Panc1 (cell line): ENCODE results near the gene MLYCD. TPM values are rescaled to one million over a fixed set of nuclear protein-coding genes. Genes with fewer than 3 reads are reported as not detected.

Experiments used
- ATAC-seq: fragments of 200-7000 bp; cut with Tn5 transposase; 2 replicates; pipeline ENCODE4 v1.9.1; 2020; ENCODE audit warnings: mild to moderate bottlenecking, moderate library complexity
- BruUV-seq: library from RNA; stranded (reverse); fragments of 400-500 nt; replicated peaks from 2 replicates; lab custom pipeline; 2021; lab: Mats Ljungman, UMichigan
- CTCF ChIA-PET: fragments of 300-600 bp; sonication (Branson Sonifier 250); formaldehyde crosslinking; loops from one replicate; lab custom pipeline; 2022; ENCODE audit warnings: antibody characterized with exemption; lab: Charles Lee
- POLR2A ChIA-PET: fragments of 300-600 bp; sonication (Branson Sonifier 250); formaldehyde crosslinking; loops from one replicate; lab custom pipeline; 2022; ENCODE audit warnings: antibody characterized with exemption; lab: Charles Lee
- DNase-seq: peaks from one replicate; pipeline ENCODE4 v3.0.0-alpha.2; 2010; ENCODE audit warnings: low read depth, low spot score
- H3K27ac ChIP-seq: 2 replicates; pipeline ENCODE4 v1.5.1; 2011; ENCODE audit warnings: mild to moderate bottlenecking, low read length, inconsistent platforms
- H3K27me3 ChIP-seq: fragments of 200-500 bp; sonication (Bioruptor generic); 2 replicates; pipeline ENCODE4 v1.6.0; 2014; ENCODE audit warnings: low read length, inconsistent platforms; ENCODE audit not compliant: control insufficient read depth, insufficient read depth
- H3K36me3 ChIP-seq: fragments of 200-500 bp; sonication (Bioruptor generic); 2 replicates; pipeline ENCODE4 v1.5.1; 2014; ENCODE audit warnings: inconsistent platforms, mild to moderate bottlenecking, low read length, moderate library complexity; ENCODE audit not compliant: control insufficient read depth, insufficient read depth
- H3K4me1 ChIP-seq: 2 replicates; pipeline ENCODE4 v1.5.1; 2011; ENCODE audit warnings: inconsistent platforms, mild to moderate bottlenecking, low read length, moderate library complexity; ENCODE audit not compliant: control insufficient read depth, insufficient read depth
- H3K4me3 ChIP-seq, 2 experiments: 2 replicates each; pipeline ENCODE4 v1.5.1; 2011 to 2012; ENCODE audit warnings: low read depth in 2 of 2, low read length in 2 of 2, mild to moderate bottlenecking in 2 of 2, inconsistent platforms in 1 of 2, moderate library complexity in 1 of 2
- H3K9me3 ChIP-seq: fragments of 200-500 bp; sonication (Bioruptor generic); 2 replicates; pipeline ENCODE4 v1.5.1; 2014; ENCODE audit warnings: low read depth, mild to moderate bottlenecking, inconsistent platforms, low read length, moderate library complexity; ENCODE audit not compliant: control insufficient read depth, insufficient read depth
- POLR2AphosphoS5 ChIP-seq: IDR thresholded peaks from 2 replicates; pipeline ENCODE4 v1.6.1; 2012; ENCODE audit warnings: mild to moderate bottlenecking, low read depth, low read length, moderate library complexity
- SIN3A ChIP-seq: IDR thresholded peaks from 2 replicates; pipeline ENCODE4 v1.6.1; 2012; ENCODE audit warnings: low read depth, mild to moderate bottlenecking, low read length, moderate library complexity, borderline replicate concordance; ENCODE audit not compliant: insufficient read depth
- TCF7L2 ChIP-seq: IDR thresholded peaks from 2 replicates; pipeline ENCODE4 v1.6.1; 2011; ENCODE audit warnings: mild to moderate bottlenecking, low read depth, low read length, inconsistent platforms
- in situ Hi-C: cut with HindIII; loops from 2 replicates; pipeline ENCODE4 v1.10.0; 2016; ENCODE audit warnings: low sequenced_read_pairs, low pct_unique_long_range_greater_than_20kb
- intact Hi-C: fragments of 100-400 bp; cut with micrococcal nuclease; formaldehyde crosslinking; loops from one replicate; pipeline ENCODE4 v1.10.0; 2022; ENCODE audit not compliant: unreplicated experiment
- total RNA-seq: library from RNA; stranded (reverse); gene quantifications from one replicate; pipeline ENCODE4 v1.2.1, GENCODE V29; 2021; ENCODE audit not compliant: unreplicated experiment
- TF ChIP-seq, protein P1 (sequence below): fragments of 450-650 bp; IDR thresholded peaks from 2 replicates; pipeline ENCODE4 v1.5.1; 2017; ENCODE audit warnings: mild to moderate bottlenecking
- TF ChIP-seq, protein P2 (sequence below), 2 experiments: IDR thresholded peaks; 2 replicates each; pipeline ENCODE4 v1.6.1; 2011 to 2012; ENCODE audit warnings: low read depth in 2 of 2, control low read depth in 1 of 2, low read length in 1 of 2, mild to moderate bottlenecking in 1 of 2, moderate library complexity in 1 of 2; ENCODE audit not compliant: insufficient read depth in 1 of 2

The MLYCD gene
- total RNA-seq, 1 experiment from 2014 or later = 2.2 TPM

DNA sequence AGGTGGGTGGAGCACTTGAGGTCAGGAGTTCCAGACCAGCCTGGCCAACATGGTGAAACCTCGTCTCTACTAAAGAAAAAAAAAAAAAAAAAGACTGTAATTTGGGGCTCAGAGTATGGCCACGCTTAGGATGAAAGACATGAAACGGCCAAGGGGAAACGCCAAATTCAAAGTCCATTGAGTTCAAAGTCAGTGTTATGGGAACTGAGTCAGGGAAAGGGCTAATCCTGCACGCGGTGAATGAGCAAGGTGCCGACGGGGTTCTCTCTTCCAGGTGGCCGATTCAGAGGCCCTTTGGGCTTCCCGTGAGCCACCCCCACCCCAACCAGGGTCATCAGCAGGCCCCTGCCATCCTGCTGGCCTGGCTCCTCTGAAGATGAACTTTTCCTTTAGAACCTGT, 46.7 kb downstream of the MLYCD start:
- DNase-seq (no peak), ATAC-seq (no peak)
- Histone ChIP-seq H3K27me3 (no peaks in the 10 kb centered on the region), H3K36me3 (no peaks in the 10 kb centered on the region), H3K4me1 (no peaks in the 10 kb centered on the region), H3K27ac (no peak overlapping the region), H3K9me3 (no peaks in the 10 kb centered on the region), H3K4me3 (no peak overlapping the region)
- CTCF ChIA-PET = no interaction called here
- BruUV-seq = no TSS peak
- POLR2A ChIA-PET = no interaction called here
- intact Hi-C loops (no loop called here), in situ Hi-C loops (no loop called here)
- TF ChIP-seq, protein P1, sequence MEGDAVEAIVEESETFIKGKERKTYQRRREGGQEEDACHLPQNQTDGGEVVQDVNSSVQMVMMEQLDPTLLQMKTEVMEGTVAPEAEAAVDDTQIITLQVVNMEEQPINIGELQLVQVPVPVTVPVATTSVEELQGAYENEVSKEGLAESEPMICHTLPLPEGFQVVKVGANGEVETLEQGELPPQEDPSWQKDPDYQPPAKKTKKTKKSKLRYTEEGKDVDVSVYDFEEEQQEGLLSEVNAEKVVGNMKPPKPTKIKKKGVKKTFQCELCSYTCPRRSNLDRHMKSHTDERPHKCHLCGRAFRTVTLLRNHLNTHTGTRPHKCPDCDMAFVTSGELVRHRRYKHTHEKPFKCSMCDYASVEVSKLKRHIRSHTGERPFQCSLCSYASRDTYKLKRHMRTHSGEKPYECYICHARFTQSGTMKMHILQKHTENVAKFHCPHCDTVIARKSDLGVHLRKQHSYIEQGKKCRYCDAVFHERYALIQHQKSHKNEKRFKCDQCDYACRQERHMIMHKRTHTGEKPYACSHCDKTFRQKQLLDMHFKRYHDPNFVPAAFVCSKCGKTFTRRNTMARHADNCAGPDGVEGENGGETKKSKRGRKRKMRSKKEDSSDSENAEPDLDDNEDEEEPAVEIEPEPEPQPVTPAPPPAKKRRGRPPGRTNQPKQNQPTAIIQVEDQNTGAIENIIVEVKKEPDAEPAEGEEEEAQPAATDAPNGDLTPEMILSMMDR = no peak
- TF ChIP-seq TCF7L2 (no peak), SIN3A (no peak)
- TF ChIP-seq, protein P2, sequence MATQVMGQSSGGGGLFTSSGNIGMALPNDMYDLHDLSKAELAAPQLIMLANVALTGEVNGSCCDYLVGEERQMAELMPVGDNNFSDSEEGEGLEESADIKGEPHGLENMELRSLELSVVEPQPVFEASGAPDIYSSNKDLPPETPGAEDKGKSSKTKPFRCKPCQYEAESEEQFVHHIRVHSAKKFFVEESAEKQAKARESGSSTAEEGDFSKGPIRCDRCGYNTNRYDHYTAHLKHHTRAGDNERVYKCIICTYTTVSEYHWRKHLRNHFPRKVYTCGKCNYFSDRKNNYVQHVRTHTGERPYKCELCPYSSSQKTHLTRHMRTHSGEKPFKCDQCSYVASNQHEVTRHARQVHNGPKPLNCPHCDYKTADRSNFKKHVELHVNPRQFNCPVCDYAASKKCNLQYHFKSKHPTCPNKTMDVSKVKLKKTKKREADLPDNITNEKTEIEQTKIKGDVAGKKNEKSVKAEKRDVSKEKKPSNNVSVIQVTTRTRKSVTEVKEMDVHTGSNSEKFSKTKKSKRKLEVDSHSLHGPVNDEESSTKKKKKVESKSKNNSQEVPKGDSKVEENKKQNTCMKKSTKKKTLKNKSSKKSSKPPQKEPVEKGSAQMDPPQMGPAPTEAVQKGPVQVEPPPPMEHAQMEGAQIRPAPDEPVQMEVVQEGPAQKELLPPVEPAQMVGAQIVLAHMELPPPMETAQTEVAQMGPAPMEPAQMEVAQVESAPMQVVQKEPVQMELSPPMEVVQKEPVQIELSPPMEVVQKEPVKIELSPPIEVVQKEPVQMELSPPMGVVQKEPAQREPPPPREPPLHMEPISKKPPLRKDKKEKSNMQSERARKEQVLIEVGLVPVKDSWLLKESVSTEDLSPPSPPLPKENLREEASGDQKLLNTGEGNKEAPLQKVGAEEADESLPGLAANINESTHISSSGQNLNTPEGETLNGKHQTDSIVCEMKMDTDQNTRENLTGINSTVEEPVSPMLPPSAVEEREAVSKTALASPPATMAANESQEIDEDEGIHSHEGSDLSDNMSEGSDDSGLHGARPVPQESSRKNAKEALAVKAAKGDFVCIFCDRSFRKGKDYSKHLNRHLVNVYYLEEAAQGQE (IDR thresholded peaks at IDR 0.05; ENCODE audit: insufficient read depth in 1 of 2, low read depth in 2 of 2, low read length in 1 of 2) = no peak

DNA sequence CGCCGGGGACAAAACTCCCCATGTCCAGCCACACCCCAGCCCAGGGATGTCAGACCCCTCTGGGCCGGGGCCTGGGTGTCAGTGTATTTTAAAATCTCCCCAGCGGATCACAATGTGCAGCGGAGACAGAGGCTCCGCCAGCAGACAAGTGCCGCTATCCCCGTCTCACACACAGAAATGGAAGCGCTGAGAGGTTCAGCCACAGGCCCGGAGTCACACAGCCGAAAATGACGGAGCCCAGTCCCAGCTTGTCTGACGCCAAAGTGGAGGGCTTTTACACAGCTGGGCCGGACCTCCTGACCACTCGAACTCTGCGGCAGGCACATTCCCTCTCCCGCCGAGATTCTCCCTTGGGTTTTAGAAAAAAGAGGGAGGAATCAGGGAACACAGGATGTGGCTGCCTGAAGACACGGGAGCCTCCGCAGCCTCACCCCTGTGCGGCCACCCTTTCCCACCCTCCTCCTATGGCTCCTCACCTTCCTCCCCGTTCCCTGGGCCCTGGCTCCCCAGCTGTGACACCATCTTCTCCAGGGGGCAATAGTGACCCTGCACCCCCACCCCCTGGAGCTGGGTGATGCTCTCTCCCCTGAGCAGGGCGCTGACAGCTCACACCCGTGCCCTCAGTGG, 47.4 kb downstream of the MLYCD start:
- CTCF ChIA-PET = no interaction called here
- Histone ChIP-seq H3K27me3 (no peaks in the 10 kb centered on the region), H3K36me3 (no peaks in the 10 kb centered on the region), H3K4me3 (no peak overlapping the region), H3K27ac (no peak overlapping the region), H3K9me3 (no peaks in the 10 kb centered on the region), H3K4me1 (no peaks in the 10 kb centered on the region)
- POLR2A ChIA-PET = no interaction called here
- intact Hi-C loops (no loop called here), in situ Hi-C loops (no loop called here)
- TF ChIP-seq, protein P2 (IDR thresholded peaks at IDR 0.05; ENCODE audit: insufficient read depth in 1 of 2, low read depth in 2 of 2, low read length in 1 of 2) = no peak
- TF ChIP-seq POLR2AphosphoS5 (no peak), TCF7L2 (no peak), SIN3A (no peak)
- TF ChIP-seq, protein P1 = no peak
- no TSS peak for BruUV-seq
- DNase-seq (no peak), ATAC-seq (no peak)
